HL-60 (cell line): ENCODE measurements around the gene PPP1R27.

Source experiments
- CTCF ChIP-seq: IDR thresholded peaks from one replicate; pipeline ENCODE4 v1.5.1; 2011; ENCODE audit warnings: low read length, control low read depth, inconsistent platforms; ENCODE audit not compliant: insufficient read depth
- GABPA ChIP-seq: IDR thresholded peaks from 2 replicates; pipeline ENCODE4 v1.6.1; 2012; ENCODE audit warnings: low read depth
- POLR2AphosphoS5 ChIP-seq: IDR thresholded peaks from 2 replicates; pipeline ENCODE4 v1.6.1; 2012; ENCODE audit warnings: low read depth
- REST ChIP-seq: IDR thresholded peaks from 2 replicates; pipeline ENCODE4 v1.6.1; 2012; ENCODE audit warnings: low read depth; ENCODE audit not compliant: insufficient replicate concordance
- SPI1 ChIP-seq: IDR thresholded peaks from 2 replicates; pipeline ENCODE4 v1.6.1; 2012; ENCODE audit warnings: low read depth, mild to moderate bottlenecking, borderline replicate concordance

GRCh38 chr17:81863833-81864768 lies 29.3 kb upstream of the PPP1R27 start:
- TF ChIP-seq CTCF = no peak
- no peak for TF ChIP-seq REST
- no peak; the same call in 1 of the 2 replicates for TF ChIP-seq POLR2AphosphoS5
- TF ChIP-seq GABPA = no peak
- TF ChIP-seq SPI1 = no peak
